B cell (primary cell): Measurements from ENCODE around the gene PROCR.

Source experiments
- EZH2 ChIP-seq: IDR thresholded peaks from 2 replicates; pipeline ENCODE4 v1.6.1; 2012; ENCODE audit warnings: borderline replicate concordance, low read depth, mild to moderate bottlenecking, moderate library complexity, low read length; ENCODE audit not compliant: insufficient read depth, poor library complexity, severe bottlenecking
- TF ChIP-seq, protein P1 (sequence below): fragments of 200-600 bp; IDR thresholded peaks from one replicate; pipeline ENCODE4 v1.8.0; 2022; ENCODE audit warnings: antibody characterized with exemption, mild to moderate bottlenecking

DNA sequence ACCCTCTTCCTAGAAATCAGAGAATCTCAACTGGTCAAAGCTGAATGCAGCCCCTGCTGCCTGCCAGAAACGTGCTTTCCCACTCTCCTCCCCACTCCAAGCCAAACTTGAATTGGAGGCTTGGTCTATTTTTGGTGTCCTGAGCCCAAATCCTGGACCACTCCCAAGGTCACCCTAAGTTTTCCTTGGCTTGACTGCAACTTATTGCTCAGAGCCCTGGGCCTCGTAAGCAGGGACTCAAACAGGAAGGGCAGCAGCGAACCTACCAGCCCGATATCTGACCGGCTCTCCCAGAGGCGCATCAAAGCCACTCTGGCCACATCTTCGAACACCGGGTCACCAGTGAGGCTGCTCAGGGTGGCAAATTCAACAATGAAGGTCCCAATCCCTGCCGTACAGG is 37.4 kb upstream of the PROCR start:
- TF ChIP-seq, protein P1, sequence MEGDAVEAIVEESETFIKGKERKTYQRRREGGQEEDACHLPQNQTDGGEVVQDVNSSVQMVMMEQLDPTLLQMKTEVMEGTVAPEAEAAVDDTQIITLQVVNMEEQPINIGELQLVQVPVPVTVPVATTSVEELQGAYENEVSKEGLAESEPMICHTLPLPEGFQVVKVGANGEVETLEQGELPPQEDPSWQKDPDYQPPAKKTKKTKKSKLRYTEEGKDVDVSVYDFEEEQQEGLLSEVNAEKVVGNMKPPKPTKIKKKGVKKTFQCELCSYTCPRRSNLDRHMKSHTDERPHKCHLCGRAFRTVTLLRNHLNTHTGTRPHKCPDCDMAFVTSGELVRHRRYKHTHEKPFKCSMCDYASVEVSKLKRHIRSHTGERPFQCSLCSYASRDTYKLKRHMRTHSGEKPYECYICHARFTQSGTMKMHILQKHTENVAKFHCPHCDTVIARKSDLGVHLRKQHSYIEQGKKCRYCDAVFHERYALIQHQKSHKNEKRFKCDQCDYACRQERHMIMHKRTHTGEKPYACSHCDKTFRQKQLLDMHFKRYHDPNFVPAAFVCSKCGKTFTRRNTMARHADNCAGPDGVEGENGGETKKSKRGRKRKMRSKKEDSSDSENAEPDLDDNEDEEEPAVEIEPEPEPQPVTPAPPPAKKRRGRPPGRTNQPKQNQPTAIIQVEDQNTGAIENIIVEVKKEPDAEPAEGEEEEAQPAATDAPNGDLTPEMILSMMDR: no peak
- no peak for TF ChIP-seq EZH2
